ENCODE results near the gene TNFRSF4. TPM values are rescaled to one million over a fixed set of nuclear protein-coding genes. Genes with fewer than 3 reads are reported as not detected.
A peak's percentile ranks its signal among the peaks of the same experiment; 100 is the strongest.

TNFRSF4 gene
- total and polyA plus RNA-seq, 2 of the 13 experiments (the other 11 are each of a cell fraction or from before 2014, with no cell fraction given): not detected

DNA sequence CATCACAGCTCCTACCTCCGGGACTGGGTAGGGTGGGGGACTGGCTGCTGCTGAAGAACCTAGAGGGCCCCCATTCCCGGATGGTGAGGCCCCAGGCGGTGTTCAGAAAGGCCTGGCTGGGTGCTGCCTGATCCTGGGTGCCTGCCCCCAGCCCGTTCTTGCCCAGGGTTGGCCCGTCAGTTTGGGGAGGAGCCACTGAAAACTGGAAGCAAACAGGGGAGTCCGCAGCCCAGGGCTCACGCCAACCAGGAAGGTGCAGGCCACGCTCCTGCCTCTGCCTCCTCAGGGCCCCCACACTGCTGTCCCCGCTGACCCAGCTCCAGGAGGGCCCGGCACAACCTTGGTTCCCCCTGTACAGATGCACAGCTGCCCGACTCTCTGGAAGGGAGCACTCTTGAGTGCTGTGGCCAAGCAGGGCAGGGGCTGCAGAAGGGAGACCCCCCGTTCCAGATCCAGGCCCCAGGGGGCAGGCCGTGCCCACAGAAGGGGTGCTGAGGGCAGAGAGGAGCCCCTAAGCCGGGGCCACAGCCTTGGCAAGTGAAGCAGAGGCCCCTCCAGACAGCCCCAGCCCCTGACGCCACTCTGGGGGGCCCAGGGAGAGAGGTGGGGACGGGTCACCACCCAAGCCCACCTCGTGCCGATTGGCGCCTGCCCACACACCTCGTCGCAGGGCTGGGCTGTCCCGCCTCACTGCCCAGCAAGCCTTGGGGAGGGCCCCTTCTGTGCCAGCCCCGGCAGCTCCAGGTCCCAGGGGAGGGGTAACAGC is 27.1 kb upstream of the TNFRSF4 start (continued):
- TF ChIP-seq ZNF263 (CRISPR knock-in tag; IDR thresholded peaks at IDR 0.05): peak; percentile 94
- TF ChIP-seq SRF (IDR thresholded peaks at IDR 0.05; ENCODE audit: low read depth, low read length): no peak
- TF ChIP-seq HCFC1 (IDR thresholded peaks at IDR 0.05; ENCODE audit: low read depth, low read length): no peak
- peak; percentile 20; the same call in 1 of the 2 replicates for TF ChIP-seq FOXO1 (CRISPR knock-in tag; IDR thresholded peaks at IDR 0.05)
- no peak for TF ChIP-seq SRSF9 (IDR thresholded peaks at IDR 0.05; ENCODE audit: borderline replicate concordance, insufficient read depth, low read depth, low read length, poor library complexity, severe bottlenecking)
- 0 out of 2 replicates have a peak, but pooled peaks have one; percentile 71 for TF ChIP-seq ZBTB7A (CRISPR knock-in tag; IDR thresholded peaks at IDR 0.05)
- TF ChIP-seq, protein P1, sequence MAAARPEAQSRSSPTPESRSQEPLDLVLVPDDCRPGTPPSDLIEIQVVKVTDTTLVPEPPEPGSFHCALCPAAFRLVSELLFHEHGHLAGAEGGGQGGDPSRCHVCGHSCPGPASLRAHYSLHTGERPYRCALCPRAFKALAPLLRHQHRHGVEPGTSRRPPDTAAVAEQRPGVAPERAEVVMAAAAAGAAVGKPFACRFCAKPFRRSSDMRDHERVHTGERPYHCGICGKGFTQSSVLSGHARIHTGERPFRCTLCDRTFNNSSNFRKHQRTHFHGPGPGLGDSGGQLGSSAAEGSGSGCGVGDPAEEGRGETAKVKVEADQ (CRISPR knock-in tag; IDR thresholded peaks at IDR 0.05; ENCODE audit: borderline replicate concordance): no peak
- no peak for TF ChIP-seq KDM5A (IDR thresholded peaks at IDR 0.05; ENCODE audit: borderline replicate concordance, low read length)
- TF ChIP-seq, protein P2, sequence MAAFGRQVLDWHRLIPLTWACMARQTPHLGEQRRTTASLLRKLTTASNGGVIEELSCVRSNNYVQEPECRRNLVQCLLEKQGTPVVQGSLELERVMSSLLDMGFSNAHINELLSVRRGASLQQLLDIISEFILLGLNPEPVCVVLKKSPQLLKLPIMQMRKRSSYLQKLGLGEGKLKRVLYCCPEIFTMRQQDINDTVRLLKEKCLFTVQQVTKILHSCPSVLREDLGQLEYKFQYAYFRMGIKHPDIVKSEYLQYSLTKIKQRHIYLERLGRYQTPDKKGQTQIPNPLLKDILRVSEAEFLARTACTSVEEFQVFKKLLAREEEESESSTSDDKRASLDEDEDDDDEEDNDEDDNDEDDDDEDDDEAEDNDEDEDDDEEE (CRISPR knock-in tag; IDR thresholded peaks at IDR 0.05): no peak
- TF ChIP-seq, protein P3, sequence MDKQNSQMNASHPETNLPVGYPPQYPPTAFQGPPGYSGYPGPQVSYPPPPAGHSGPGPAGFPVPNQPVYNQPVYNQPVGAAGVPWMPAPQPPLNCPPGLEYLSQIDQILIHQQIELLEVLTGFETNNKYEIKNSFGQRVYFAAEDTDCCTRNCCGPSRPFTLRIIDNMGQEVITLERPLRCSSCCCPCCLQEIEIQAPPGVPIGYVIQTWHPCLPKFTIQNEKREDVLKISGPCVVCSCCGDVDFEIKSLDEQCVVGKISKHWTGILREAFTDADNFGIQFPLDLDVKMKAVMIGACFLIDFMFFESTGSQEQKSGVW (CRISPR knock-in tag; IDR thresholded peaks at IDR 0.05; ENCODE audit: borderline replicate concordance): no peak
- no peak for TF ChIP-seq REXO4 (CRISPR knock-in tag; IDR thresholded peaks at IDR 0.05; ENCODE audit: borderline replicate concordance)
- 0 out of 2 replicates have a peak, but pooled peaks have one; percentile 34 for TF ChIP-seq KDM5B (CRISPR knock-in tag; IDR thresholded peaks at IDR 0.05; ENCODE audit: borderline replicate concordance)
- TF ChIP-seq, protein P4, sequence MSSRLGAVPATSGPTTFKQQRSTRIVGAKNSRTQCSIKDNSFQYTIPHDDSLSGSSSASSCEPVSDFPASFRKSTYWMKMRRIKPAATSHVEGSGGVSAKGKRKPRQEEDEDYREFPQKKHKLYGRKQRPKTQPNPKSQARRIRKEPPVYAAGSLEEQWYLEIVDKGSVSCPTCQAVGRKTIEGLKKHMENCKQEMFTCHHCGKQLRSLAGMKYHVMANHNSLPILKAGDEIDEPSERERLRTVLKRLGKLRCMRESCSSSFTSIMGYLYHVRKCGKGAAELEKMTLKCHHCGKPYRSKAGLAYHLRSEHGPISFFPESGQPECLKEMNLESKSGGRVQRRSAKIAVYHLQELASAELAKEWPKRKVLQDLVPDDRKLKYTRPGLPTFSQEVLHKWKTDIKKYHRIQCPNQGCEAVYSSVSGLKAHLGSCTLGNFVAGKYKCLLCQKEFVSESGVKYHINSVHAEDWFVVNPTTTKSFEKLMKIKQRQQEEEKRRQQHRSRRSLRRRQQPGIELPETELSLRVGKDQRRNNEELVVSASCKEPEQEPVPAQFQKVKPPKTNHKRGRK (CRISPR knock-in tag; IDR thresholded peaks at IDR 0.05): no peak
- no peak for TF ChIP-seq REL (CRISPR knock-in tag; conservative IDR thresholded peaks at IDR 0.05)
- TF ChIP-seq ZNF331 (CRISPR knock-in tag; IDR thresholded peaks at IDR 0.05): 0 out of 2 replicates have a peak, but pooled peaks have one; percentile 12
- TF ChIP-seq ZNF644 (CRISPR knock-in tag; IDR thresholded peaks at IDR 0.05; ENCODE audit: low read depth): no peak
- TF ChIP-seq, protein P5, sequence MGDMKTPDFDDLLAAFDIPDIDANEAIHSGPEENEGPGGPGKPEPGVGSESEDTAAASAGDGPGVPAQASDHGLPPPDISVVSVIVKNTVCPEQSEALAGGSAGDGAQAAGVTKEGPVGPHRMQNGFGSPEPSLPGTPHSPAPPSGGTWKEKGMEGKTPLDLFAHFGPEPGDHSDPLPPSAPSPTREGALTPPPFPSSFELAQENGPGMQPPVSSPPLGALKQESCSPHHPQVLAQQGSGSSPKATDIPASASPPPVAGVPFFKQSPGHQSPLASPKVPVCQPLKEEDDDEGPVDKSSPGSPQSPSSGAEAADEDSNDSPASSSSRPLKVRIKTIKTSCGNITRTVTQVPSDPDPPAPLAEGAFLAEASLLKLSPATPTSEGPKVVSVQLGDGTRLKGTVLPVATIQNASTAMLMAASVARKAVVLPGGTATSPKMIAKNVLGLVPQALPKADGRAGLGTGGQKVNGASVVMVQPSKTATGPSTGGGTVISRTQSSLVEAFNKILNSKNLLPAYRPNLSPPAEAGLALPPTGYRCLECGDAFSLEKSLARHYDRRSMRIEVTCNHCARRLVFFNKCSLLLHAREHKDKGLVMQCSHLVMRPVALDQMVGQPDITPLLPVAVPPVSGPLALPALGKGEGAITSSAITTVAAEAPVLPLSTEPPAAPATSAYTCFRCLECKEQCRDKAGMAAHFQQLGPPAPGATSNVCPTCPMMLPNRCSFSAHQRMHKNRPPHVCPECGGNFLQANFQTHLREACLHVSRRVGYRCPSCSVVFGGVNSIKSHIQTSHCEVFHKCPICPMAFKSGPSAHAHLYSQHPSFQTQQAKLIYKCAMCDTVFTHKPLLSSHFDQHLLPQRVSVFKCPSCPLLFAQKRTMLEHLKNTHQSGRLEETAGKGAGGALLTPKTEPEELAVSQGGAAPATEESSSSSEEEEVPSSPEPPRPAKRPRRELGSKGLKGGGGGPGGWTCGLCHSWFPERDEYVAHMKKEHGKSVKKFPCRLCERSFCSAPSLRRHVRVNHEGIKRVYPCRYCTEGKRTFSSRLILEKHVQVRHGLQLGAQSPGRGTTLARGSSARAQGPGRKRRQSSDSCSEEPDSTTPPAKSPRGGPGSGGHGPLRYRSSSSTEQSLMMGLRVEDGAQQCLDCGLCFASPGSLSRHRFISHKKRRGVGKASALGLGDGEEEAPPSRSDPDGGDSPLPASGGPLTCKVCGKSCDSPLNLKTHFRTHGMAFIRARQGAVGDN (CRISPR knock-in tag; IDR thresholded peaks at IDR 0.05): peak; percentile 75
- TF ChIP-seq PHF8 (CRISPR knock-in tag; IDR thresholded peaks at IDR 0.05): peak; percentile 38; the same call in 1 of the 2 replicates
- peak; percentile 46; the same call in 1 of the 2 replicates for TF ChIP-seq MED1 (CRISPR knock-in tag; IDR thresholded peaks at IDR 0.05)
- no peak for TF ChIP-seq GLI4 (CRISPR knock-in tag; IDR thresholded peaks at IDR 0.05; ENCODE audit: borderline replicate concordance)
